Activated naive CD8-positive, alpha-beta T cell (primary cell): Measurements from ENCODE around the gene FRMPD4.

Experiments
- H3K27ac Mint-ChIP-seq: one replicate; pipeline ENCODE4 v1.8.0; 2021; ENCODE audit warnings: mixed read lengths
- H3K27me3 Mint-ChIP-seq: one replicate; pipeline ENCODE4 v1.8.0; 2021; ENCODE audit warnings: mixed read lengths
- H3K36me3 Mint-ChIP-seq: one replicate; pipeline ENCODE4 v1.8.0; 2021; ENCODE audit warnings: mixed read lengths
- H3K4me1 Mint-ChIP-seq: one replicate; pipeline ENCODE4 v1.8.0; 2021; ENCODE audit warnings: low read depth, mixed read lengths
- H3K4me3 Mint-ChIP-seq: one replicate; pipeline ENCODE4 v1.8.0; 2021; ENCODE audit warnings: mild to moderate bottlenecking, mixed read lengths
- H3K9me3 Mint-ChIP-seq: one replicate; pipeline ENCODE4 v1.8.0; 2021; ENCODE audit warnings: low read depth, mixed read lengths

The FRMPD4 gene

GRCh38 chrX:12582649-12583048 is 444.4 kb downstream of the FRMPD4 start:
- H3K9me3 Mint-ChIP-seq = no peaks in the 10 kb centered on the region
- H3K36me3 Mint-ChIP-seq = no peaks in the 10 kb centered on the region
- no peak overlapping the region for H3K27ac Mint-ChIP-seq
- peaks cover 2% of the 10 kb centered on the region for H3K27me3 Mint-ChIP-seq
- H3K4me3 Mint-ChIP-seq = no peak overlapping the region
- H3K4me1 Mint-ChIP-seq = no peaks in the 10 kb centered on the region

GRCh38 chrX:12583543-12583942 is 445.3 kb downstream of the FRMPD4 start:
- H3K27me3 Mint-ChIP-seq = peaks cover 2% of the 10 kb centered on the region
- H3K4me1 Mint-ChIP-seq = no peaks in the 10 kb centered on the region
- no peak overlapping the region for H3K4me3 Mint-ChIP-seq
- no peak overlapping the region for H3K27ac Mint-ChIP-seq
- H3K36me3 Mint-ChIP-seq = no peaks in the 10 kb centered on the region
- H3K9me3 Mint-ChIP-seq = no peaks in the 10 kb centered on the region

GRCh38 chrX:12595720-12596119 is 457.4 kb downstream of the FRMPD4 start:
- H3K4me3 Mint-ChIP-seq = no peak overlapping the region
- H3K27ac Mint-ChIP-seq = no peak overlapping the region
- no peaks in the 10 kb centered on the region for H3K27me3 Mint-ChIP-seq
- no peaks in the 10 kb centered on the region for H3K4me1 Mint-ChIP-seq
- no peaks in the 10 kb centered on the region for H3K36me3 Mint-ChIP-seq
- no peaks in the 10 kb centered on the region for H3K9me3 Mint-ChIP-seq

- Mint-ChIP-seq H3K27me3 (no peaks in the 10 kb centered on the region), H3K9me3 (no peaks in the 10 kb centered on the region), H3K4me3 (no peak overlapping the region), H3K27ac (no peak overlapping the region), H3K36me3 (no peaks in the 10 kb centered on the region), H3K4me1 (no peaks in the 10 kb centered on the region)
Measured at GRCh38 chrX:12610079-12610478, 471.8 kb downstream of the FRMPD4 start.

- H3K27me3 Mint-ChIP-seq = no peaks in the 10 kb centered on the region
- H3K4me3 Mint-ChIP-seq = no peak overlapping the region
- H3K4me1 Mint-ChIP-seq = no peaks in the 10 kb centered on the region
- H3K36me3 Mint-ChIP-seq = no peaks in the 10 kb centered on the region
- no peak overlapping the region for H3K27ac Mint-ChIP-seq
- H3K9me3 Mint-ChIP-seq = no peaks in the 10 kb centered on the region
Measured at GRCh38 chrX:12611471-12611870, 473.2 kb downstream of the FRMPD4 start.

GRCh38 chrX:12614266-12614665 is 476.0 kb downstream of the FRMPD4 start:
- no peaks in the 10 kb centered on the region for H3K9me3 Mint-ChIP-seq
- no peaks in the 10 kb centered on the region for H3K36me3 Mint-ChIP-seq
- H3K27ac Mint-ChIP-seq = no peak overlapping the region
- no peaks in the 10 kb centered on the region for H3K4me1 Mint-ChIP-seq
- H3K4me3 Mint-ChIP-seq = no peak overlapping the region
- H3K27me3 Mint-ChIP-seq = no peaks in the 10 kb centered on the region

GRCh38 chrX:12615061-12615460 is 476.8 kb downstream of the FRMPD4 start:
- Mint-ChIP-seq H3K4me3 (no peak overlapping the region), H3K9me3 (no peaks in the 10 kb centered on the region), H3K4me1 (no peaks in the 10 kb centered on the region), H3K36me3 (no peaks in the 10 kb centered on the region), H3K27me3 (no peaks in the 10 kb centered on the region), H3K27ac (no peak overlapping the region)

GRCh38 chrX:12617241-12617640 is 479.0 kb downstream of the FRMPD4 start:
- H3K36me3 Mint-ChIP-seq = no peaks in the 10 kb centered on the region
- H3K27ac Mint-ChIP-seq = no peak overlapping the region
- H3K4me1 Mint-ChIP-seq = no peaks in the 10 kb centered on the region
- no peaks in the 10 kb centered on the region for H3K27me3 Mint-ChIP-seq
- no peaks in the 10 kb centered on the region for H3K9me3 Mint-ChIP-seq
- H3K4me3 Mint-ChIP-seq = no peak overlapping the region

GRCh38 chrX:12647230-12647629 is 509.0 kb downstream of the FRMPD4 start:
- peaks cover 5% of the 10 kb centered on the region for H3K27me3 Mint-ChIP-seq
- H3K27ac Mint-ChIP-seq = no peak overlapping the region
- no peak overlapping the region for H3K4me3 Mint-ChIP-seq
- H3K9me3 Mint-ChIP-seq = no peaks in the 10 kb centered on the region
- no peaks in the 10 kb centered on the region for H3K4me1 Mint-ChIP-seq
- no peaks in the 10 kb centered on the region for H3K36me3 Mint-ChIP-seq

- H3K27me3 Mint-ChIP-seq = peaks cover 5% of the 10 kb centered on the region
- no peaks in the 10 kb centered on the region for H3K36me3 Mint-ChIP-seq
- H3K9me3 Mint-ChIP-seq = no peaks in the 10 kb centered on the region
- H3K27ac Mint-ChIP-seq = no peak overlapping the region
- no peak overlapping the region for H3K4me3 Mint-ChIP-seq
- no peaks in the 10 kb centered on the region for H3K4me1 Mint-ChIP-seq
Measured at GRCh38 chrX:12648995-12649394, 510.7 kb downstream of the FRMPD4 start.

GRCh38 chrX:12657433-12657832 is 519.2 kb downstream of the FRMPD4 start:
- Mint-ChIP-seq H3K9me3 (no peaks in the 10 kb centered on the region), H3K4me1 (no peaks in the 10 kb centered on the region), H3K4me3 (no peak overlapping the region), H3K36me3 (no peaks in the 10 kb centered on the region), H3K27ac (no peak overlapping the region), H3K27me3 (no peaks in the 10 kb centered on the region)

GRCh38 chrX:12657881-12658280 is 519.6 kb downstream of the FRMPD4 start:
- H3K9me3 Mint-ChIP-seq = no peaks in the 10 kb centered on the region
- H3K27me3 Mint-ChIP-seq = no peaks in the 10 kb centered on the region
- H3K4me3 Mint-ChIP-seq = no peak overlapping the region
- no peaks in the 10 kb centered on the region for H3K4me1 Mint-ChIP-seq
- H3K27ac Mint-ChIP-seq = no peak overlapping the region
- H3K36me3 Mint-ChIP-seq = no peaks in the 10 kb centered on the region

- no peak overlapping the region for H3K27ac Mint-ChIP-seq
- H3K27me3 Mint-ChIP-seq = peaks cover 2% of the 10 kb centered on the region
- no peaks in the 10 kb centered on the region for H3K9me3 Mint-ChIP-seq
- no peaks in the 10 kb centered on the region for H3K36me3 Mint-ChIP-seq
- H3K4me3 Mint-ChIP-seq = no peak overlapping the region
- no peaks in the 10 kb centered on the region for H3K4me1 Mint-ChIP-seq
Measured at GRCh38 chrX:12661464-12661863, 523.2 kb downstream of the FRMPD4 start.

- H3K27me3 Mint-ChIP-seq = peaks cover 1% of the 10 kb centered on the region
- no peak overlapping the region for H3K27ac Mint-ChIP-seq
- no peaks in the 10 kb centered on the region for H3K36me3 Mint-ChIP-seq
- H3K4me1 Mint-ChIP-seq = no peaks in the 10 kb centered on the region
- H3K9me3 Mint-ChIP-seq = peaks cover 3% of the 10 kb centered on the region
- H3K4me3 Mint-ChIP-seq = no peak overlapping the region
Measured at GRCh38 chrX:12672367-12673106, 534.3 kb downstream of the FRMPD4 start.

GRCh38 chrX:12673487-12673886 is 535.2 kb downstream of the FRMPD4 start:
- H3K27ac Mint-ChIP-seq = no peak overlapping the region

GRCh38 chrX:12679522-12679921 is 541.2 kb downstream of the FRMPD4 start:
- no peaks in the 10 kb centered on the region for H3K9me3 Mint-ChIP-seq
- no peaks in the 10 kb centered on the region for H3K36me3 Mint-ChIP-seq
- H3K4me3 Mint-ChIP-seq = no peak overlapping the region
- peaks cover 1% of the 10 kb centered on the region for H3K27me3 Mint-ChIP-seq
- no peaks in the 10 kb centered on the region for H3K4me1 Mint-ChIP-seq
- H3K27ac Mint-ChIP-seq = no peak overlapping the region

More at GRCh38 chrX:12673487-12673886, 535.2 kb downstream of the FRMPD4 start:
- peaks cover 3% of the 10 kb centered on the region for H3K9me3 Mint-ChIP-seq
- no peaks in the 10 kb centered on the region for H3K4me1 Mint-ChIP-seq
- H3K4me3 Mint-ChIP-seq = no peak overlapping the region
- H3K36me3 Mint-ChIP-seq = no peaks in the 10 kb centered on the region
- peaks cover 1% of the 10 kb centered on the region for H3K27me3 Mint-ChIP-seq
